SK-N-SH (cell line): ENCODE data around the gene NEMP2. TPM values are rescaled to one million over a fixed set of nuclear protein-coding genes. Genes with fewer than 3 reads are reported as not detected.

Experiments
- CTCF ChIA-PET: fragments of 300-600, 350-600 bp; formaldehyde crosslinking; extraction: SDS; loops from one replicate; lab custom pipeline; 2021; lab: Yijun Ruan, JAX
- POLR2A ChIA-PET: fragments of 350-600 bp; sonication (Branson Sonifier 250); formaldehyde crosslinking; extraction: SDS; loops from one replicate; lab custom pipeline; 2020; ENCODE audit warnings: antibody characterized with exemption, inconsistent platforms; lab: Yijun Ruan, JAX
- DNase-seq: peaks from one replicate; pipeline ENCODE4 v3.0.0; 2012
- H2AFZ ChIP-seq: fragments of 200-600 bp; sonication (generic); 2 replicates; pipeline ENCODE4 v1.8.1; 2016; ENCODE audit warnings: antibody characterized with exemption, mild to moderate bottlenecking, low read depth
- H3F3A ChIP-seq: fragments of 200-600 bp; sonication (generic); replicated peaks from 2 replicates; pipeline ENCODE3; 2016; ENCODE audit warnings: antibody characterized with exemption, mild to moderate bottlenecking; ENCODE audit not compliant: insufficient read depth
- H3K27ac ChIP-seq, 2 experiments: fragments of 200-500 bp in 1 of 2; fragments of 200-600 bp in 1 of 2; sonication (Bioruptor generic) in 1 of 2; sonication (generic), shearing (Covaris generic) in 1 of 2; 2 replicates each; pipeline versions ENCODE4 v1.5.1 to v1.6.1; 2014 to 2016; ENCODE audit warnings: low read depth in 2 of 2, inconsistent platforms in 1 of 2, low read length in 1 of 2, mild to moderate bottlenecking in 1 of 2, mixed read lengths in 1 of 2
- H3K27me3 ChIP-seq: fragments of 200-600 bp; sonication (generic), shearing (Covaris generic); 2 replicates; pipeline ENCODE4 v1.6.1; 2016; ENCODE audit warnings: mixed run types; ENCODE audit not compliant: insufficient read depth
- H3K36me3 ChIP-seq, 2 experiments: fragments of 200-500 bp in 1 of 2; fragments of 200-600 bp in 1 of 2; sonication (Bioruptor generic) in 1 of 2; sonication (generic) in 1 of 2; replicated peaks in 1 of 2; 2 replicates each; pipeline versions ENCODE3 to v1.5.1; 2014 to 2016; ENCODE audit warnings: low read length in 1 of 2, mild to moderate bottlenecking in 1 of 2; ENCODE audit not compliant: insufficient read depth in 2 of 2, control insufficient read depth in 1 of 2
- H3K4me1 ChIP-seq, 2 experiments: fragments of 200-500 bp in 1 of 2; fragments of 200-600 bp in 1 of 2; sonication (Bioruptor generic) in 1 of 2; sonication (generic), shearing (Covaris generic) in 1 of 2; 2 replicates each; pipeline versions ENCODE4 v1.5.1 to v1.6.1; 2014 to 2016; ENCODE audit warnings: low read depth in 1 of 2, low read length in 1 of 2, mixed run types in 1 of 2; ENCODE audit not compliant: insufficient read depth in 2 of 2, control insufficient read depth in 1 of 2
- H3K4me2 ChIP-seq: fragments of 200-600 bp; sonication (generic), shearing (Covaris generic); 2 replicates; pipeline ENCODE4 v1.6.1; 2017; ENCODE audit warnings: mixed run types
- H3K4me3 ChIP-seq, 2 experiments: fragments of 200-500 bp in 1 of 2; fragments of 200-600 bp in 1 of 2; sonication (Bioruptor generic) in 1 of 2; sonication (generic), shearing (Covaris generic) in 1 of 2; 2 replicates each; pipeline versions ENCODE4 v1.5.1 to v1.8.1; 2014 to 2016; ENCODE audit warnings: low read depth in 2 of 2, inconsistent platforms in 1 of 2, low read length in 1 of 2, mild to moderate bottlenecking in 1 of 2, mixed read lengths in 1 of 2, moderate library complexity in 1 of 2
- H3K79me2 ChIP-seq: fragments of 200-600 bp; sonication (generic); 2 replicates; pipeline ENCODE4 v1.8.1; 2017; ENCODE audit warnings: mild to moderate bottlenecking; ENCODE audit not compliant: insufficient read depth
- H3K9ac ChIP-seq: fragments of 200-600 bp; sonication (generic); 2 replicates; pipeline ENCODE4 v1.6.1; 2017; ENCODE audit warnings: mixed run types
- H3K9me2 ChIP-seq: fragments of 200-600 bp; sonication (generic); 2 replicates; pipeline ENCODE4 v1.6.1; 2017; ENCODE audit warnings: mixed run types
- H3K9me3 ChIP-seq: fragments of 200-600 bp; sonication (generic); 2 replicates; pipeline ENCODE4 v1.6.1; 2017; ENCODE audit warnings: mixed run types, mild to moderate bottlenecking, moderate library complexity
- H4K20me1 ChIP-seq: fragments of 200-600 bp; sonication (generic); 2 replicates; pipeline ENCODE4 v1.6.1; 2017; ENCODE audit warnings: mild to moderate bottlenecking, mixed run types; ENCODE audit not compliant: insufficient read depth
- ELF1 ChIP-seq: IDR thresholded peaks from 2 replicates; pipeline ENCODE4 v1.4.0; 2012
- GABPA ChIP-seq: IDR thresholded peaks from 2 replicates; pipeline ENCODE4 v1.4.0; 2012; ENCODE audit warnings: low read depth, mild to moderate bottlenecking
- GATA2 ChIP-seq: sonication (generic); formaldehyde crosslinking; IDR thresholded peaks from 2 replicates; pipeline ENCODE4 v1.5.0; 2020; ENCODE audit warnings: mild to moderate bottlenecking, missing genetic modification reagents
- NFIC ChIP-seq: IDR thresholded peaks from 2 replicates; pipeline ENCODE4 v1.4.0; 2012; ENCODE audit warnings: borderline replicate concordance
- NRF1 ChIP-seq: IDR thresholded peaks from 2 replicates; pipeline ENCODE4 v1.6.1; 2012; ENCODE audit warnings: low read depth, mild to moderate bottlenecking, low read length
- POLR2AphosphoS5 ChIP-seq: IDR thresholded peaks from 2 replicates; pipeline ENCODE4 v1.6.1; 2012; ENCODE audit warnings: low read depth, low read length
- RCOR1 ChIP-seq: fragments of 150-350 bp; IDR thresholded peaks from 2 replicates; pipeline ENCODE4 v1.6.1; 2017; ENCODE audit warnings: antibody characterized with exemption, low read length
- RFX5 ChIP-seq: IDR thresholded peaks from 2 replicates; pipeline ENCODE4 v1.6.1; 2012; ENCODE audit warnings: mild to moderate bottlenecking, improper control_type of control experiment, low read length
- RXRA ChIP-seq: IDR thresholded peaks from 2 replicates; pipeline ENCODE4 v1.4.0; 2012; ENCODE audit warnings: low read depth, mild to moderate bottlenecking, borderline replicate concordance
- TEAD4 ChIP-seq: IDR thresholded peaks from 2 replicates; pipeline ENCODE4 v1.4.0; 2012; ENCODE audit warnings: mild to moderate bottlenecking, borderline replicate concordance; ENCODE audit not compliant: insufficient read depth
- WGBS: methylation state at CpG from one replicate; pipeline ENCODE4 v1.1.6; 2017; ENCODE audit warnings: low lambda C conversion rate; 5-methylcytosine and 5-hydroxymethylcytosine counted together
- polyA plus RNA-seq, 3 experiments: library from polyadenylated mRNA; depleted of rRNA; stranded (reverse); fragments of >200 nt; gene quantifications; 2 replicates each; pipeline ENCODE4 v1.2.3, GENCODE V29; 2012
- TF ChIP-seq, protein P1 (sequence below): fragments of 200-600 bp; sonication (generic); IDR thresholded peaks from 2 replicates; pipeline ENCODE4 v1.6.1; 2017; ENCODE audit warnings: antibody characterized with exemption, mild to moderate bottlenecking, moderate library complexity
- TF ChIP-seq, protein P2 (sequence below): fragments of 150-350 bp; IDR thresholded peaks from 2 replicates; pipeline ENCODE4 v1.6.1; 2016; ENCODE audit warnings: mild to moderate bottlenecking, low read depth, low read length
- TF ChIP-seq, protein P3 (sequence below): fragments of 150-350 bp; IDR thresholded peaks from 2 replicates; pipeline ENCODE4 v1.6.1; 2017; ENCODE audit warnings: antibody characterized with exemption, low read length, low read depth, borderline replicate concordance
- TF ChIP-seq, protein P4 (sequence below): IDR thresholded peaks from 2 replicates; pipeline ENCODE4; 2012

Gene NEMP2
- polyA plus RNA-seq, 1 of the 3 experiments (the other 2 are of a cell fraction), result 2.0 TPM

DNA sequence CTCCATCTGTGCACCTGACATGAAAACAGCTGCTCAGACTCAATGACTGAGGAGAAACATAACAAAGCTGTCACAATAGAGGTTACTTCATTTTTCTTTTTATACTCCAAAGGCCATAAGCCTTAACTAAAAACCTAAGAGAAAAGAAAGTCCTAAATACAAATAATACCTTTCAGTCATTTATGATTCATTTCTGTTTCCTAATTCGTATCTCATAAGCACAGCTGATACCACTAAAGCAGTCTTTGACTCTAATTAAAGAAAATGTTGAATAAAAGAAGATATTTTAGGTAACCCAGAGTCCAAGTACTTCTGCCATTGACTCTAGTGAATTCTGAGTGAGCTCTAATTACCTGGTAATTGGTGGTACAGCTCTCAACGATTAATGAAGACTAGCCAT is 20.6 kb downstream of the NEMP2 start:
- Histone ChIP-seq H3K36me3 (peaks cover 0 to 10% of the 10 kb centered on the region in 2 experiments), H3K27me3 (no peaks in the 10 kb centered on the region), H2AFZ (no peak overlapping the region), H3K4me3 (no peak overlapping the region), H3K9ac (no peak overlapping the region), H3K9me2 (no peaks in the 10 kb centered on the region), H3K9me3 (no peaks in the 10 kb centered on the region), H4K20me1 (no peaks in the 10 kb centered on the region), H3K79me2 (no peaks in the 10 kb centered on the region), H3F3A (no peaks in the 10 kb centered on the region), H3K27ac (no peak overlapping the region), H3K4me1 (no peaks in the 10 kb centered on the region), H3K4me2 (no peak overlapping the region)
- WGBS, result 66% methylated on average over 2 of the region's 2 CpGs
- POLR2A ChIA-PET, result no interaction called here
- CTCF ChIA-PET, result interaction anchor here (0.7 to 1.3 kb wide), 3 partner anchors 16 to 166 kb away, joined by 3 to 4 read pairs (median 3); no protein-coding TSS in a partner anchor
- no peak for TF ChIP-seq RCOR1
- TF ChIP-seq, protein P1, sequence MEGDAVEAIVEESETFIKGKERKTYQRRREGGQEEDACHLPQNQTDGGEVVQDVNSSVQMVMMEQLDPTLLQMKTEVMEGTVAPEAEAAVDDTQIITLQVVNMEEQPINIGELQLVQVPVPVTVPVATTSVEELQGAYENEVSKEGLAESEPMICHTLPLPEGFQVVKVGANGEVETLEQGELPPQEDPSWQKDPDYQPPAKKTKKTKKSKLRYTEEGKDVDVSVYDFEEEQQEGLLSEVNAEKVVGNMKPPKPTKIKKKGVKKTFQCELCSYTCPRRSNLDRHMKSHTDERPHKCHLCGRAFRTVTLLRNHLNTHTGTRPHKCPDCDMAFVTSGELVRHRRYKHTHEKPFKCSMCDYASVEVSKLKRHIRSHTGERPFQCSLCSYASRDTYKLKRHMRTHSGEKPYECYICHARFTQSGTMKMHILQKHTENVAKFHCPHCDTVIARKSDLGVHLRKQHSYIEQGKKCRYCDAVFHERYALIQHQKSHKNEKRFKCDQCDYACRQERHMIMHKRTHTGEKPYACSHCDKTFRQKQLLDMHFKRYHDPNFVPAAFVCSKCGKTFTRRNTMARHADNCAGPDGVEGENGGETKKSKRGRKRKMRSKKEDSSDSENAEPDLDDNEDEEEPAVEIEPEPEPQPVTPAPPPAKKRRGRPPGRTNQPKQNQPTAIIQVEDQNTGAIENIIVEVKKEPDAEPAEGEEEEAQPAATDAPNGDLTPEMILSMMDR, result no peak
- TF ChIP-seq ELF1, result no peak
- TF ChIP-seq NFIC, result no peak
- TF ChIP-seq, protein P2, sequence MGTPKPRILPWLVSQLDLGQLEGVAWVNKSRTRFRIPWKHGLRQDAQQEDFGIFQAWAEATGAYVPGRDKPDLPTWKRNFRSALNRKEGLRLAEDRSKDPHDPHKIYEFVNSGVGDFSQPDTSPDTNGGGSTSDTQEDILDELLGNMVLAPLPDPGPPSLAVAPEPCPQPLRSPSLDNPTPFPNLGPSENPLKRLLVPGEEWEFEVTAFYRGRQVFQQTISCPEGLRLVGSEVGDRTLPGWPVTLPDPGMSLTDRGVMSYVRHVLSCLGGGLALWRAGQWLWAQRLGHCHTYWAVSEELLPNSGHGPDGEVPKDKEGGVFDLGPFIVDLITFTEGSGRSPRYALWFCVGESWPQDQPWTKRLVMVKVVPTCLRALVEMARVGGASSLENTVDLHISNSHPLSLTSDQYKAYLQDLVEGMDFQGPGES, result no peak
- TF ChIP-seq POLR2AphosphoS5, result no peak
- no peak for TF ChIP-seq RXRA
- no peak for TF ChIP-seq TEAD4
- TF ChIP-seq GATA2 (CRISPR knock-in tag), result no peak
- no peak for TF ChIP-seq GABPA
- no peak for TF ChIP-seq RFX5
- TF ChIP-seq, protein P3, sequence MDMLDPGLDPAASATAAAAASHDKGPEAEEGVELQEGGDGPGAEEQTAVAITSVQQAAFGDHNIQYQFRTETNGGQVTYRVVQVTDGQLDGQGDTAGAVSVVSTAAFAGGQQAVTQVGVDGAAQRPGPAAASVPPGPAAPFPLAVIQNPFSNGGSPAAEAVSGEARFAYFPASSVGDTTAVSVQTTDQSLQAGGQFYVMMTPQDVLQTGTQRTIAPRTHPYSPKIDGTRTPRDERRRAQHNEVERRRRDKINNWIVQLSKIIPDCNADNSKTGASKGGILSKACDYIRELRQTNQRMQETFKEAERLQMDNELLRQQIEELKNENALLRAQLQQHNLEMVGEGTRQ, result no peak
- TF ChIP-seq, protein P4, sequence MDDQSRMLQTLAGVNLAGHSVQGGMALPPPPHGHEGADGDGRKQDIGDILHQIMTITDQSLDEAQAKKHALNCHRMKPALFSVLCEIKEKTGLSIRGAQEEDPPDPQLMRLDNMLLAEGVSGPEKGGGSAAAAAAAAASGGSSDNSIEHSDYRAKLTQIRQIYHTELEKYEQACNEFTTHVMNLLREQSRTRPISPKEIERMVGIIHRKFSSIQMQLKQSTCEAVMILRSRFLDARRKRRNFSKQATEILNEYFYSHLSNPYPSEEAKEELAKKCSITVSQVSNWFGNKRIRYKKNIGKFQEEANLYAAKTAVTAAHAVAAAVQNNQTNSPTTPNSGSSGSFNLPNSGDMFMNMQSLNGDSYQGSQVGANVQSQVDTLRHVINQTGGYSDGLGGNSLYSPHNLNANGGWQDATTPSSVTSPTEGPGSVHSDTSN, result no peak
- no peak for TF ChIP-seq NRF1
- DNase-seq, result no peak
